ENCODE results near the gene RIMKLB.

- TF ChIP-seq EP300 (IDR thresholded peaks at IDR 0.05; ENCODE audit: low read depth): no peak
- TF ChIP-seq, protein P1, sequence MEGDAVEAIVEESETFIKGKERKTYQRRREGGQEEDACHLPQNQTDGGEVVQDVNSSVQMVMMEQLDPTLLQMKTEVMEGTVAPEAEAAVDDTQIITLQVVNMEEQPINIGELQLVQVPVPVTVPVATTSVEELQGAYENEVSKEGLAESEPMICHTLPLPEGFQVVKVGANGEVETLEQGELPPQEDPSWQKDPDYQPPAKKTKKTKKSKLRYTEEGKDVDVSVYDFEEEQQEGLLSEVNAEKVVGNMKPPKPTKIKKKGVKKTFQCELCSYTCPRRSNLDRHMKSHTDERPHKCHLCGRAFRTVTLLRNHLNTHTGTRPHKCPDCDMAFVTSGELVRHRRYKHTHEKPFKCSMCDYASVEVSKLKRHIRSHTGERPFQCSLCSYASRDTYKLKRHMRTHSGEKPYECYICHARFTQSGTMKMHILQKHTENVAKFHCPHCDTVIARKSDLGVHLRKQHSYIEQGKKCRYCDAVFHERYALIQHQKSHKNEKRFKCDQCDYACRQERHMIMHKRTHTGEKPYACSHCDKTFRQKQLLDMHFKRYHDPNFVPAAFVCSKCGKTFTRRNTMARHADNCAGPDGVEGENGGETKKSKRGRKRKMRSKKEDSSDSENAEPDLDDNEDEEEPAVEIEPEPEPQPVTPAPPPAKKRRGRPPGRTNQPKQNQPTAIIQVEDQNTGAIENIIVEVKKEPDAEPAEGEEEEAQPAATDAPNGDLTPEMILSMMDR (IDR thresholded peaks at IDR 0.05): no peak
- no peak for TF ChIP-seq POLR2AphosphoS5 (IDR thresholded peaks at IDR 0.05)
- TF ChIP-seq POLR2A (IDR thresholded peaks at IDR 0.05): no peak
Measured at GRCh38 chr12:8831116-8831515, 133.3 kb downstream of the RIMKLB start.

Measured in transverse colon (tissue), 4 donors.